GM21723 (cell line): ENCODE results near the gene CAMK4.

ENCODE experiments used
- ATAC-seq: cut with Tn5 transposase; IDR thresholded peaks from one replicate; pipeline ENCODE4 v1.9.1; 2021; ENCODE audit warnings: mild to moderate bottlenecking, moderate library complexity; ENCODE audit not compliant: unreplicated experiment

The CAMK4 gene

DNA sequence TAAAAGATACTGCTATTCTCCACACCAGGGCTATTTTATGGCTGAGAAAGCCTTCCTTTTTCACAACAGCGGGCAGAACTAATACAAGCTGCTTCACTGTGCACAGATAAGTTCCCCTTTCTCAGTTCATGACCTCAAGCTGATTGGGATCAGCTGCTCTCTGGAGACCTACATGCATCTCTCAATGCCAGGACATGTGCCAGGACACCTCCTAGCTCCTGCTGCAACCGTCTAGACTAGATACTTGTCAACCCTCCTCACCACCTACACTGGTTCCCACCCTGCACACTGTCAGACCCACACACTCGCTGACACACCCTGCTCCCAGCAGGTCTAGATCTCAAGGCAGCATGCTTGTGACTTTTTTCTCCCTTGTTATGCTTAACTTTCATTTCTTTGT, 248.4 kb downstream of the CAMK4 start:
- peak; percentile 63 for ATAC-seq

DNA sequence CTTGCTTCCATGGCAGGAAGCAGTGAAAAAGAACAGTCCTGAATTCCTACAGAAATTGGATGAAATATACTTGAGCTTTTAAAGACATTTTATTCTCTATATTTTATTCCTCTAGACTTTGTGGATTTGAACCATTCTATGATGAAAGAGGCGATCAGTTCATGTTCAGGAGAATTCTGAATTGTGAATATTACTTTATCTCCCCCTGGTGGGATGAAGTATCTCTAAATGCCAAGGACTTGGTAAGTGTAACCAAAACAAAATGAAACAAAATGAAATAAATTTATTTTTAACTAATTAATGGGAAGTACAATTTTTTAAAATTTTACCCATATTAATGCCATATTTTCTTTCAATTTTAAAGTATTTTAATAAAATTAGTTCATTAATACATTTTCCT, 254.1 kb downstream of the CAMK4 start:
- no peak for ATAC-seq

DNA sequence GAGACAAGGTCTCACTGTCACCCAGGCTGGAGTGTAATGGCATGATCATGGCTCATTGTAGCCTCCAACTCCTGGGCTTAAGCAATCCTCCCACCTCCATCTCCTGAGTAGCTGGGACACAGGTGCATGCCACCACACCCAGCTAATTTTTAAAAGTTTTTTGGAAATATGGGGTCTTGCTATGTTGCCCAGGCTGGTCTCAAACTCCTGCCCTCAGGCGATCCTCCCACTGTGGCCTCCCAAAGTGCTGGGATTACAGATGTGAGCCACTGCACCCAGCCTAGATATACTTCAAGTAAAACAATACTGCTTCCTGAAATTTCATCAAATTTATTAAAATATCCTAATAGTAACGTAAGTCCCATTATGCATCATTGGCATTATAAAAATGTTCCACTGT, 254.7 kb downstream of the CAMK4 start:
- ATAC-seq = no peak

DNA sequence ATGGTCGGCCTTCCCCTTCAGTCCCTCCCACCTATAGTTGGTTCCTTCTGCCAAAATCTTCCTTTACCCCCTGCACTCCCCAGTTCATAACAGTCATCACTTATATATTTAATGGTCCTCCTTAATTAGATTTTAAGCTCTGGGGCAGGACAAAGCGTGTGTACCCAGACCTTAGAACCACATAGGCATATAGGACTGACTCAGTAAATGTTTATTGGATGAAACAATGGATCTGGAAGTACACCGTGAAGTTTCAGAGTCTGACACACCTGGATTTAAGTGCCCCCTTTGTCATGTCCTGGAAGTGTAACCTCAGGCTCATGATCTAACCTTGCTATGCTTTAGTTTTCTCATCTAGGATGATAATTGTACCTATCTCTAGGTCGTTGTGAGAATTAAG, 256.2 kb downstream of the CAMK4 start:
- no peak for ATAC-seq

DNA sequence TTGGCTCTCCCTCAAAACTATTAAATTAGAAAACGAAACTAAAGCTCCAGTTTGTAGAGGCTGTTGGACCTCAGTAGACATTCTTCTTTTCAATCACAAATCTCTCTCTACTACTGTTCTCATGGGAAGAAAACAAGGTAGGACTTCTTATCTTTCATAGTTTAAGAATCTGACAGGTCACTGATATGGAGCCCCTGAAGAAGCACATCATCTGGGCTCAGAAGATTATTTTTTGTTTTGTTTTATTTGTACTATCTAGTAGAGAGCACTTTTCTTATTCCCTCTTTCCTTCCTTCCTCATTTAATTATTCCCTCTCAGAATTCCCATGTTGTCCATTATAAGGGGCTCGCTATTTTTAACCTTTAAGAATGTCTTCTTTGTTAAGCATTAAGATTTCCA, 261.9 kb downstream of the CAMK4 start:
- ATAC-seq = no peak

DNA sequence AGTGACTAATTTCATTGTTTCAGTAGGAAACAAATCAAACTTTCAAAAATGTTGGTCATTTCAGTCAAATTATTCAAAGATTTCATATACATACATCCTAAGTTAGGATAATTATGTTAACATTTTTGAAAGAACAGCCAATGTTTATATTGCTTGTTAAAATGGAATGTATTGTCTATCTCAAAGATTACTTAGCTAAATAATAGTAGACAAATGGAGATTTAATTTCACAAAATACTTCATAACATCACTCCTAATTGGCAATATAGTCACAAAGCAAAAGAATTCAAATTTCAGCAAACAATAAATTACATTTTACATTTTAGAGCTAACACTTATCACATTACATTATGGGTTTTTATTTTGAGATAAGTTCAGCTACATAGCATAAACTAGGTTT, 262.7 kb downstream of the CAMK4 start:
- ATAC-seq = no peak

DNA sequence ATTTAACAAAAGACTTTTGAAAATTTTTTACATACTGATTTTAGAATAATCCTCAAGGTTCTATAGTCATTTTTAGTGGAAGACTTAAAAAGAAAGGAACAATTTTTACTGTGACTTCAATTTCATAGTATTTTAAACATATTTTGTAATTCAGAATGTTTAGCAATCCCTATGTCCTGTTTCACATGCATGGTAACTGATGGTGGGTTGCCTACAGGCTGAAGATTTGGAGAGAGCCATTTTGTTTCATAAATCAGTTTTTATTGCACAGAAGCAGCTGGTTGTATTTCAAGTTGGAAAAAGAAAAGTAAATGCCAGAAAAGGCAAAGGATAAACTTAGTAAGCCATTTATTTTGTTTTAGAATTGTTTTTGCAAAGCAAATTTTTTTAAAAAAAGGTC, 264.2 kb downstream of the CAMK4 start:
- ATAC-seq = no peak

DNA sequence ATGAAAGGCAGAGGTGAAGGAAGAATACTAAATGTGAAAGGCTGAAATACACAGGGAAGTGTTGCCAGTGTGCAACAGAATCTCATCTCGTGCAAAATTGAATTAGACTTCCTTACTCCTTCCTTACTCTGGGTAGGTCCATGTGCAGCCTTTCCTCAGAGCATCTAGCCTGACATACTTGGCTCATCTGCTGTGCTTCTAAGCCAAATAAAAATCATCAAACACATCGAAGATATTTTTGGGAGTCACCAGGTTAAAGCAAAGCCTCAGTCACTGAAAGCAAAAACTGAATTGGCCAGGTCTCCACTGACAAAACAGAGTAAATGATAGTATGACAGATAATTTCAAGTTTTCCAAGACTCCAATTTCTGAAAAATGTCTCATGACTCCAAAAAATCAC, 268.8 kb downstream of the CAMK4 start:
- no peak for ATAC-seq

DNA sequence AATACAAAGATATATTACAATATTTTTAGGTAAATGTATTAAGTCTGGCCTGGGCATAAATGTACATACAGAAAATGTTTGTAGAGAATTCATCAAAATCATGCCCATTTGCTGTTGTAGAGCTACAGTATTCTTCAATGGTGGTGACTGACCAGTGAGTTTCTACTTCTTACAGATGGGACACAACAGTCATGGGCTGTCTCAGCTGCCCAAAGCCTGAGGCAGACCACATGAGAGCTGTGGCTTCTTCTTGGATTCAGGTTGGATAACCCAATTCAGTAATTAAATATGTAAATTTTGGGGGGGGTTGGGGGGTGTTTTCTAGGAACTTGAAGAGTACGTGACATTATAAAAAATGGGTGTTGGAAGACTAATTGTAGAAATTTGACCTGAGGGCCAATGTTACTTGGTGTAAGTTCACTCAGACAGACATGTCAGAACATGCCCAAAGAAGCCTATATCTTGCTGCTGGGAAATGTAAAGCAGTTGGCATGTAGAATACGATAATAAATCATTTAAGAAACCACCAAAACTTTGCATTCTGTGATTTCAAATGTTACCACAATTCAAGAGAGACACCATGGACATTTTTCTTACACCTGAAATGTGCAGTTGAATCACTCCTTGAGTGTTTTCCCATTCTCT, 270.3 kb downstream of the CAMK4 start:
- ATAC-seq = no peak

DNA sequence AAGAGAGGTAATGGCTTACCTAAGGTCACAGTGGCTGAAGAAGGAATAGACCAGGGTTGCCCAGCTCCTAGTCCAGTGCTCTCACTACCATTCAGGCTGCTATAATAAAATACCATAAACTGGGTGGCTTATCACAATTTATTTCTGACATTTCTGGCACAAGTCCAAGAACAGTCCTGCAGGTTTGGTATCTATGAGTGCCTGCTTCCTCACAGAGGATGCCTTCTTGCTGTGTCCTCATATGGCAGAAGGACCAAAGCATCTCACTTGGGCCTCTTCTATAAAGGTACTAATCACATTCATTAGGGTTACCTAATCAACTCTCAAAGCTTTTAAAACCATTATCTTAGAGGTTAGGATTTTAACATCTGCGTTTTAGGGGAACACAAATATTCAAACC, 271.0 kb downstream of the CAMK4 start:
- no peak for ATAC-seq

DNA sequence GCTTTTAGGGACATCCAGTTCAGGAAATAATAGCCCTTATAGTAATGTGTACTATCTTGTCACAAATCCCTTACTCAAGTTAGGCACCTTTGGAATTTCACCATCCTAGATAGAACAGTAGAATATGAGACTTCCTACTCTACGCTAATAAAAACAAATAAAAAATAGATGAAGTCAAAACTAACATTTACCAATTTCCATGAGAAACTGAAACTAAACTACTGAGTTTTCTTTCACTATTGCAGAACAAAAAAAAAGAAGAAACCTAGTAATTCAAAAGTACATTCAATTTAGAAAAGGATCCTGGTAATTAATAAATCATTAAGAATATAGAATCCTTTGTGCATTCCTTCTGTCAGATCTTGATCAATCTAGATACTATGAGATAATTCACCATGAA, 274.2 kb downstream of the CAMK4 start:
- ATAC-seq = peak; percentile 44

DNA sequence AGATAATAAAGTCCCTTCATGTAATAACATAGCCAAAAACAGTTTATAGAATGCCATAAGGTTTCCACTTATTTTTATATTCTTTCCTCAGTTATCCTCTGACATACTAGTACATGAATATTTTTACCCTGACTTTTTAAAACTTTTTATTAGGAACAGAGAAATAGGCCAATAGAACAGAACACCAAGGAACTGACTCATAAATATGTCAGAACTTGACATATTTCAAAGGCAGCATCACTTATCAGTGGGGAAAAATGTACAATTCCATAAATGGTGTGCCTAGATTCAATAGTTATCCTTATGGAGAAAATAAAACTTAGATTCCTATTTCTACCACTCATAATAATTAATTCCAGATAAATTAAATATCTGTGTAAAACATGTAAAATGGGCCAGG, 278.8 kb downstream of the CAMK4 start:
- ATAC-seq = no peak

DNA sequence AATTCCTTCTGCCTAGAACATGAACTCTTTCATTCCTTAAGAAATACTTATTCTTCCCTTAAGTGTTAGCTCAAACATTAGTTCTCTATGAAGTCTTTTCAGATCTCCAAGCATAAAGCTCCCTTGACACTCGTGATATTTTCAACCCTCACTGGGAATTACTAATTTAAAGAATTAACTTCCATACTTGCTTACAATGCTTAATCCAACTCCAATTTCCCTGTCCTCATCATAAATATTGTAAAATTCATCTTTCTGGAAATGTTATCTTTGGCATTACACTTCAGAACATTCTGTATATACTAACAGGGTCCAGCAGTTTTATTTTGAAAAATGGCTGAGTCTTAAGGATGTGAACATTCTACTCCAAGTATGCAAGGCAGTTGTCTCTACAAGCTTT, 280.9 kb downstream of the CAMK4 start:
- ATAC-seq = no peak

DNA sequence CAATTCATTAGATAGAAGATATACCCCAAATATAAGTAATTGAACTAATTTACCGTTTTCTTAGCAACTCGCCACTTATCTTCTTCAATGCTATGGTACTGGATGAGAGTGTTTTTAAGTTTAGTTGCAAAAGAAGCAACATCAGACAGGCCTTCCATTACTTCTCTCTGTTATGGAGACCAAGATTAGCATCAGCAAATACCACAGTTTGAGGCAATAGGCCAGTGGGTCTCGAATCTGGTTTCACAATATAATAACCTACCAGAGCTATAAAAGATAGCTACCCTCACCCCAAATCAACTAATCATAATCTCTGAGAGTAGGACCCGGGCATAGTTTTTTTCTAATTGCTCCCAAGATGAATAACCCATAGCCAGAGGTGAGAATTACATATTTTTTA, 283.1 kb downstream of the CAMK4 start:
- ATAC-seq = no peak

DNA sequence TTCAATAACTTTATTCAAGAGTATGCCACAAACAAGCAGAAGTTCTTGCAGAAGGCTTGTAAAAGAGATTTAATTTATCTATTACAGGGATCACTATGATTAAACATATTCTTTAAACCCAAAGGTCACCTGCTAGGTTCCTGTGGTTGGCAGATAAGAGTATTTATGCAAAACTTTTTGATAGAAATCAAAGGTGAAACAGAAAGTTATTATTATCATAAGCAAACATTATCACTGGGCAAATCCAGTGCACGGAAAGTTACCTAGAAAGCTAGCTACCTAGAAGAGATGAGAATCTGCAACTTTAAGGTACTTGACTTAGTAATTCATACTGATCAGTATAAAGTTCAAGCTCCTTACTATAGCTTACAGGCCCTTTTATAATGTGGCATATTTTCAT, 284.9 kb downstream of the CAMK4 start:
- ATAC-seq = no peak

DNA sequence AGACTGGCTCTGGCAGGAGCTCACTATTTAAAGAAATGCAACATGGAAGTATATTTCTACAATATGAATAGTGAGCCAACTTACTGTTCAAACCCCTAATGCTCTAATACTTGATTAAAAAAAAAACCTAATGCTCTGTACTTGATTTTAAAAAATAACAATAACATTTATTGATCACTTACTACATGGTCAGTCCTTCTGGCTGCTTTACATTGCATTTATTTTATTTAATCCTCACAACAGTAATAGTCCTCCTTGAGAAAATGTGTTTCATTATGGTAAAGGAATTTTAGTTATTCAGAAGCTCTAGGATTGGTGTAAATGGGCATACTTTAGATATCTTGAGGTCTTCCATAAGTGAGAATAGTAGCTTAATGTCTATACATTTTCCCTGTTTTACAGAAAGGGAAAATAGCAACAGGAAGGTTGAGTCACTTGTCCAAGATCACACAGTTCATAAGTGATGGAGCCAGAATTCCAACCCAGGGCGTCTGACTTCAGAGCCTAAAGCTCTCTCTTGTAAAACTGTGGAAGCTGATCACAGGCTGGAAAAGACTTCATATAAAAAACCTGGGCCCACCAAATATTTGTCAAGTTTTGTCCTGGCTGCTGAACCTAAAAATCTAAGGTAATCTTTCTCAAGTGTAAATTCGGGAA, 287.1 kb downstream of the CAMK4 start:
- ATAC-seq = no peak

DNA sequence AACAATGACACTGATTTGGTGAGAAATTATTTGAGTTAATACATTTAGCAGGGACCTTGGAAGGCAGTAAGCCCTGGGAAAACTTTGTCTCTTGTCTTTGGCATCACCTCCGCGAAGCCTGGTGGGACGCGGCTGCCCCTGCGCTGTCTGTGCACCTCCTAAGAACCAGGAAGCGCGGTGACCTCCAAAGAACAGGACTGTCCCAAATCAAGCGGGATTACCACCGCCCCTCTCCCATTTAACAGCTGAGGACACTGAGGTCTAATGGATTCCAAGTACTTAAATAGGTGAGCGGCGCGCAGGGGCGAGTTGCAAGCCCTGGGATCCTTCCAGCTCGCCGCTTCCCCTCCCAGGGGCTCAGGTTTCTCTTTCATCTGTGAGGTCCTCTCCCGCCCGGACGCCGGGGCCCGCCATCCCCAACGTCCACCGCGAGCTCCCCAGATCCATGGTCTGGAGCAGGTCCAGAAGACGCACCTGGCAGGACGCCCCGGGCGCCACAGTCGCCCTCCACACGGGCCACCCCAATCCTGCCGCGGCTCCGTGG, 287.7 kb downstream of the CAMK4 start:
- ATAC-seq = peak; percentile 33

DNA sequence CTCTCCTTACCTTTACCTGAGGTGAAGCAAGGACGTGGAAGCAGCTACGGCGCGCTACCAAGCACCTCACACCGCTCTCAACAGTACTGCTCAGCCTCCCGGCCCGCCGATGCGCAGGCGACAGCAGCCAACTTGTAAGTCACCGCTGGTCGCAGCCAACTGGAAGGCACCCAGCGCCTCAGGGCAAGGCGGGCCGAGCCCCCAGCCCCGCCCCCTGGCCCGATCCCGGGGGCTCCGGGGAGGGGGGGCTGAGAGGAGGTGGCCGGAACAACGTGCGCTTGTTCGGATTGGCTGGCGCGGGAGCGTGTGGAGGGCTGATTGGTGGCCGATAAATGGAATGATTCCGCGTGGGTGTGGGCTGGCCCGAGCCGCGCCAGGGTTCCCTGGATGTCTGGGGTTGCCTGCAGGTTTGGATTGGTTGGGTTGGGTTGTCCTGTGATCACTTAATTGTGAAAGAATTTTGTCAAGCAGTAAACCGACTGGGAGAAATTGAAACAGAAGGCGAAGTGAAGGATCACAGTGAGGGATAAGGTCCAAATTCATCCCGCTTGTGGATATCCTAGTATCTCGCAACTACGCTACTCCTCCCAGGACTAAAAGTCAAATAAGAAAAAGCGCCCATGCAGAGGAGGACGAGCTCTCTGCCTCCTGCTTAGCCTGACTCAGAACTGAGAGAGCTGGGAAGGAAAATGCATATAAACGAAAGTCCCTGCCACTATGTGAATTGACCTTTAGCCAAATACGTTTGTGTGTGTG, 288.4 kb downstream of the CAMK4 start, which contains the start of gene STARD4:
TSS of gene STARD4 (minus strand) at position 161 of the 756 bp plus-strand sequence. CDS start 5,102 bp downstream, outside the sequence.
- ATAC-seq = peak; percentile 95

DNA sequence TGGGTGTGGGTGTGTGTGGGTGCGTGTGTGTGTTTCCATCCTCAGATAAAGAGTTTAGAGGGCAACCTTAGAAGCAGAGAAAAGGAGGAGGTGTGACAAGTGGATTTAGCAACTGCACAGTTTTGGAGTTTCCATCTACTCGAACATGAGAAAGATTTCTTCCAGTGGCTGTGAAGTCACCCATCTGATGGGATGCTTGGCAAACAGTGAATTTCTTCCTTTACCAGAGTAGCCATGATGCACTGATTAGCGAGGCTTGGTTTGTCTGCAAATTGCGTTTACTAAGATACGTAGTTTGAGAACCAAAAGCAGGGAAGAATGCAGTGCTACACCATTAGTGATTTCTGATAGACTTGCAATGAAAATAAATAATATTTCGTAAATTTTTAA, 288.9 kb downstream of the CAMK4 start:
- ATAC-seq = no peak

DNA sequence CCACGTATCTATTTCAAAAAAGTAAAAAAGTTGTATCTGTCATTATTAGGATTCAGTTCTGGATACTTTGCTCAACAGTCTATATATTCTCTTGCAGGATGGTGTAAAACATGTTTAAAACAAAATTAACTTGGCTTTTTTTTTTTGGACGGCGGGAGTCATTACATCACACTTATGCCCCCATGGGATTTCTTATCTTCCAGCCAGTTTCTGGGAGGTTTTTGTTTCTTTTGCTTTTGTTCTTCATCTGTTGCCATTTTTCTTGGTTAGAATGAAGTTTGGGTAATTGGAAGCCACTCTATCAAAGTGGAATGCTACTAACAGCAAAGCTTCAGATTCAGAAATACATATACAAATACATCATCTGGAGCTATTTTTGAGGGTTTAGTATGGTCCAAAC, 289.9 kb downstream of the CAMK4 start:
- no peak for ATAC-seq

DNA sequence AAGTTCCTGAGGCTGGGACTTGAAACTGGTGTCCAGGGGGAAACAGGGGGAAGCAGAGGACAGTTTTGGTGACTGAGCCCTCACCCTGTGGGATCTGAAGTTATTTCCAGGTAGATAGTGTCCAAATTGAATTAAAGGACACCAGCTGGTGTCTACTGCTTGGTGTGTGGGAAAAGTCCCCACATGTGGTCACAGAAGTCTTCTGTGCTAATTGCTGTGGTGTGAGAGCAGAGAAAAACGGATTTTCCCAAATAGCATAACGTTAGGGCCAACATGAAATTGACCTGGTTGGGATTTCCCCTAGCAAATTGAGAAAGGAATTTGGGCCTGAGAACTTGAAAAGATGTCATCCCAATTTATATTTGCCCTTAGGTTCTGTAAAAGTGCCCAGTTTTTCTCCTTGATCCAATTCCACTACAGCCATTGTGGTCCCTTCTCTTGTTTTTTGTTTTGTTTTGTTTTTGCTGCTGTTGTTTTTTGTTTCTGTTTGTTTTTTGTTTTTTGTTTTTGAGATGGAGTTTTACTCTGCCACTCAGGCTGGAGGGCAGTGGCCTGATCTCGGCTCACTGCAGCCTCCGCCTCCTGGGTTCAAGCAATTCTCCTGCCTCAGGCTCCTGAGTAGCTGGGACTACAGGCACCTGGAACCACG, 293.8 kb downstream of the CAMK4 start:
- no peak for ATAC-seq
